Measurements from ENCODE around the gene E2F1.
"Not testable (repeated sequence)": the region's sequence is repeated elsewhere in the genome, so short reads cannot be mapped to it uniquely, and the experiment has no call there.

E2F1 gene

DNA sequence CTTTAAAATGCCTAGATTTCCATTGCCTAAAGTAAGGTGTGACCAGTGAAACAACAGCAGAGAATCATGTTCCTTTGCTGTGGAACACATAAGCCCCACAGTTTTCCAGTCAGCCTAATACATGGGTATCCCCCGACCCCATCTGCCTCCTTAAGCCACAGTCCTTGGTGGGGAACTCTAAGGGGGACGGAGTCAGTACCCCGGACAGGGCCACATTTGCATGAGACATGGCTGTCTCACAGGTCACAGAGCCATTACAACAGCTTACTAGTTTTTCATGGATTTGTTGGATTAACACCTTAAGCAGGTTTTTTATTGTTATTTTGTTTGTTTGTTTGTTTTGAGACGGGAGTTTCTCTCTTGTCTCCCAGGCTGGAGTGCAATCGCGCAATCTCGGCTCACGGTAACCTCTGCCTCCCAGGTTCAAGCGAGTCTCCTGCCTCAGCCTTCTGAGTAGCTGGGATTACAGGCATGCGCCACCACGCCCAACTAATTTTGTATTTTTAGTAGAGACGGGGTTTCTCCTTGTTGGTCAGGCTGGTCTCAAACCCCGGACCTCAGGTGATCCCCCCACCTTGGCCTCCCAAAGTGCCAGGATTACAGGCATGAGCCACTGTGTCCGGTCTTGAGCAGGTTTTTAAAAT is 39.1 kb downstream of the E2F1 start:
- FAIRE-seq; DNase-seq (ENCODE audit: insufficient read length, low spot score): not testable (repeated sequence)

GRCh38 chr20:33646191-33646590 is 40.0 kb downstream of the E2F1 start:
- DNase-seq (ENCODE audit: insufficient read length, low spot score) (no peak), FAIRE-seq (no peak)

DNA sequence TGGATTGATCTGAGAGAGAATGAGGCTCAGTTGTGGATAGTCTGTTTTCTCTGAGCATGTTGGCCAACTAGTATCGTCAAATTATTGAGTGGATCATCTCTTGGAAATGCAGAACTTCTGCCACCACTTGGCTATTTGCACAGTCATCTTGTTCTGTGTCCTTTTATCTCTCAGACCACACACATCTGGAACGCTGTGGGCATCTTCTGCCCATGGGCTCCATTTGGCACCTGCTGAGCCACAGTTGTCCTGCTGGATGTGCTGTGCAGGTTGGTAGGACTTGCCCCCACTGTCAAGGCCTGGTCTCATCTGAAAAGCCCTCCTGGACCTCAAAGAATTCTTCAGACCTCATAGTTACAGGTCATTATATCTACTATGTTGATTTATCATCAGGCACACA is 40.8 kb downstream of the E2F1 start:
- no peak for FAIRE-seq

GRCh38 chr20:33645072-33645358 is 41.2 kb downstream of the E2F1 start:
- DNase-seq (ENCODE audit: insufficient read length, low spot score) (no peak), FAIRE-seq (no peak)

More for the DNA sequence above, 40.8 kb downstream of the E2F1 start:
- no peak for DNase-seq (ENCODE audit: insufficient read length, low spot score)

GRCh38 chr20:33644313-33645071 is 41.7 kb downstream of the E2F1 start:
- DNase-seq (ENCODE audit: insufficient read length, low spot score): no peak
- no peak for FAIRE-seq

- FAIRE-seq: no peak
- DNase-seq (ENCODE audit: insufficient read length, low spot score): no peak
Measured at GRCh38 chr20:33640287-33640686, 45.9 kb downstream of the E2F1 start.

DNA sequence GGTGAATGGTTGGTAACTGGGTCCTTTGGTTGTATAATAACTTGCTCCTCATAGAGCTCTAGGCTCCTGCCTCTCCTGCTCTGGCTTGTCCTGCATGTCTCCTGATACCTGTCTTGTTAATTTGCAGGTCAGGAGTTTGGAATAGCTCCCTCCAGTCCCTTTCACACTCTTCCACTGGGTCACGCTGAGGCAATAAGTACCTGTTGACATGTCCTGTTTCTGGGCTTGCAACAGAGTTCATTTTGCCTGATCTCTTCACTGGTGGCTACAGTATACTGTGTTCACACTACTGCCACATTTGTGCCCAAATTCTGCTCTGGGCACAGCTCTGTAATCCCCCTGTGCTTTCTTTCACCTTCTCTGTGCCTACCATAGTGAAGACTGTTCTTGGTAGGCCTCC is 49.4 kb downstream of the E2F1 start:
- DNase-seq (ENCODE audit: insufficient read length, low spot score) (no peak), FAIRE-seq (no peak)

GRCh38 chr20:33635341-33635740 is 50.8 kb downstream of the E2F1 start:
- FAIRE-seq (no peak), DNase-seq (ENCODE audit: insufficient read length, low spot score) (no peak)

GRCh38 chr20:33631910-33632309 is 54.3 kb downstream of the E2F1 start:
- DNase-seq (ENCODE audit: insufficient read length, low spot score); FAIRE-seq: not testable (repeated sequence)

DNA sequence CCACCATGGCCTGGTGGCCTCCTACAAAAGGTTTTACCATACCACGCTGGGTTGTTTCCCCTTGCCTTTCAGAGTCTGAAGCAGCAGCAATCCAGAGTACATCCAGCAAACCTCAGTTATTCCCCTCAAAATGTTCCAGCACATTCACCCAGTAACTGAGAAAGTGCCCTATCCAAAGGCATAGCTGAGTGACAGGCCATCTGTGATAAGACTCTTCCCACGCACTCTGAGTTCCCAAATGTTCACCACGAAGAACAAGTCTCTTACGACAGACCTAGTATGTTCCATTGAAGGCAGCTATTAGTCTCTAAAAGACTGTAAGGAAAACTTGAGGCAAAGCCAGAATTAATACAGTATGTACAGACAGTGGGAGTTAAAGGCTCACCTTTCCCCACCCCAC is 55.7 kb downstream of the E2F1 start:
- FAIRE-seq: no peak

DNA sequence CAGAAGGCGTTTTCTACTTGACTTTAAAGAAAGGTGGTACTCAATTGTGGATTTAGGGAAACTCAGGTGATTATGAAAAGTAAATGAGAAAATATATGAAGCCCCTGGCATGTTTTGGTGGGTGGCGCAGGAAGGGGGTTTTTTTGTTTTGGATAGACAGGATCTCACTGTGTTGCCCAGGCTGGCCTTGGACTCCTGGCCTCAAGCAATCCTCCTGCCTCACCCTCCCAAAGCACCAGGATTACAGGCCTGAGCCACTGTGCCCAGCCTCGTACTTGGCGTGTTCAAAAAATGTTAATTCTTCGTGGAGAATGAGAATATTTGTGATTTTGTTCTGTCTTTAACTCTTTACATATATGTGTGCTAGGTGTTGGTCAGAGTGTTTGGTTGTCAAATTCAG is 56.2 kb downstream of the E2F1 start:
- FAIRE-seq: no peak
- DNase-seq (ENCODE audit: insufficient read length, low spot score): no peak

More for the DNA sequence above, 55.7 kb downstream of the E2F1 start:
- no peak for DNase-seq (ENCODE audit: insufficient read length, low spot score)

DNA sequence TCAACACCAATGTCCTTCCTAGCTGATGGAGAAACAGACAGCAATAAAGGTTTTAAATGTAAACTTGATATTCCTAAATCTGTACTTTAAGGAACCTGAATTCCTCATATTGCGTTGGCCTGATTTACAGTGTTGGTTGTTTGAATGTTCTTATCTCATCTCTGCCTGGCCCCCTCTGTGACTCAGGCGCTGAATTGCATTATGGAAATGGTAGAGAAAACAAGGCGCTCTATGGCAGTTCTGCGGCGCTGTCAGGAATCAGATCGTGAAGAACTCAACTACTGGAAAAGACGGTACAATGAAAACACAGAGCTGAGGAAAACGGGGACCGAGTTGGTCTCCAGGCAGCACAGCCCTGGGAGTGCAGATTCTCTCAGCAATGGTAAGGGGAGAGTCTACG is 56.7 kb downstream of the E2F1 start:
- no peak for DNase-seq (ENCODE audit: insufficient read length, low spot score)

DNA sequence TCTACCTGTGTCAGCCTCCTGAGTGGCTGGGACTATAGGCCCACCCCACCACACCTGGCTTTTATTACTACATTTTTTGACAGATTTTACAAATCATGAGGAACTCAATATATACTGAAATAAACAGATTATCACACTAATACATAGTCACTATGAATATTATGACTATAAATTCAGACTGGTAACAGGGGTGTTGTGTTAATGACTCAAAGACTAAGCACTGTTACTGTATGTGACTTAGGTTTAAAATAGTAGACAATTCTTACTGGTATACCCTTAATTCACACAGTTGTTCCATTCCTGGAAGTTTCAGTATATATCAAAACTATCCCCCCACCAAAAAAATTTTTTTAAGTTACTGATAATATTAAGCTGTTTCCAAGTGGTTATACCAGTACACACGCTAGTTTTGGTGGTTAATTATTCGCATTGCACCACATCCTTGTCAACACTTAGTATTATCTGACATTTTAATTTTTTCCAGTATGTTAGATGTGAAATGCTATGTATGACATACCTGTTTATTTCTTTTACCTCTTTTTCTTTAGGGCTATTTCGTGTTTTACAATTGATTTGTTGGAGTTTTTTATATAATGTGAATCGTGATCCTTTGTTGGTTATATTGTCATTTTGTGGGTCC is 58.5 kb downstream of the E2F1 start:
- FAIRE-seq: no peak
- DNase-seq (ENCODE audit: insufficient read length, low spot score): no peak

More for the DNA sequence above, 56.7 kb downstream of the E2F1 start:
- FAIRE-seq: no peak

- FAIRE-seq (no peak), DNase-seq (ENCODE audit: insufficient read length, low spot score) (no peak)
Measured at GRCh38 chr20:33626190-33626589, 60.0 kb downstream of the E2F1 start.
